ENCODE measurements around the gene ROBO2. TPM values are rescaled to one million over a fixed set of nuclear protein-coding genes. Genes with fewer than 3 reads are reported as not detected.

ROBO2 gene
- total and polyA plus RNA-seq, 12 donors = 0.04 to 3.5 (median 0.34) TPM; not detected in 3

GRCh38 chr3:77150028-77150427 is 110.1 kb downstream of the ROBO2 start:
- H3K27me3 ChIP-seq = no peaks in the 10 kb centered on the region
- intact Hi-C loops (cut with DNase I) = no loop called here
- no peaks in the 10 kb centered on the region for H3K4me1 ChIP-seq
- no peaks in the 10 kb centered on the region for H3K36me3 ChIP-seq
- H3K27ac ChIP-seq = no peak overlapping the region
- no peak for DNase-seq
- H3K4me3 ChIP-seq = no peak overlapping the region
- 82 to 84% methylated on average over 7 of the region's 7 CpGs for WGBS, 2 donors
- no peak for TF ChIP-seq CTCF (IDR thresholded peaks at IDR 0.05)
- no peak for ATAC-seq
- H3K9me3 ChIP-seq = no peaks in the 10 kb centered on the region

- no peak overlapping the region for H3K4me3 ChIP-seq
- no peaks in the 10 kb centered on the region for H3K9me3 ChIP-seq
- H3K27me3 ChIP-seq = no peaks in the 10 kb centered on the region
- H3K27ac ChIP-seq = no peak overlapping the region
- H3K36me3 ChIP-seq = no peaks in the 10 kb centered on the region
- DNase-seq (no peak), ATAC-seq (no peak)
- TF ChIP-seq CTCF (IDR thresholded peaks at IDR 0.05) = no peak
- intact Hi-C loops (cut with DNase I) = no loop called here
- H3K4me1 ChIP-seq = no peaks in the 10 kb centered on the region
Observed at GRCh38 chr3:77150759-77151158, 110.9 kb downstream of the ROBO2 start.

GRCh38 chr3:77158730-77159581 is 119.1 kb downstream of the ROBO2 start:
- no peak for DNase-seq
- no peak for TF ChIP-seq CTCF (IDR thresholded peaks at IDR 0.05)
- Histone ChIP-seq H3K4me1 (no peaks in the 10 kb centered on the region), H3K4me3 (no peak overlapping the region), H3K27me3 (no peaks in the 10 kb centered on the region), H3K9me3 (no peaks in the 10 kb centered on the region), H3K27ac (no peak overlapping the region), H3K36me3 (no peaks in the 10 kb centered on the region)
- no peak for ATAC-seq
- 67 to 78% methylated on average over 5 of the region's 5 CpGs for WGBS, 2 donors
- intact Hi-C loops (cut with DNase I) = no loop called here

GRCh38 chr3:77160931-77161497 is 121.1 kb downstream of the ROBO2 start:
- Histone ChIP-seq H3K9me3 (no peaks in the 10 kb centered on the region), H3K27me3 (no peaks in the 10 kb centered on the region), H3K27ac (no peak overlapping the region), H3K36me3 (no peaks in the 10 kb centered on the region), H3K4me3 (no peak overlapping the region), H3K4me1 (no peaks in the 10 kb centered on the region)
- TF ChIP-seq CTCF (IDR thresholded peaks at IDR 0.05) = no peak
- no peak for DNase-seq
- WGBS, 2 donors = 88 to 94% methylated on average over 2 of the region's 2 CpGs
- intact Hi-C loops (cut with DNase I) = no loop called here
- ATAC-seq = no peak
